Kidney (tissue), 14 donors: ENCODE results near the gene SH3PXD2B. TPM values are rescaled to one million over a fixed set of nuclear protein-coding genes. Genes with fewer than 3 reads are reported as not detected.

Experiments
- DNase-seq, 5 donors: peaks; one replicate each; pipeline ENCODE4 v3.0.0-alpha.2; 2013 to 2020
- FAIRE-seq: peaks from 2 replicates; lab custom pipeline; 2012; peaks lifted over from hg19 to GRCh38; lab: Jason Lieb, UNC
- H3K27ac ChIP-seq, 2 donors: one replicate each; pipeline ENCODE4 v1.7.0; 2013; ENCODE audit warnings: low read depth in 2 of 2, low read length in 2 of 2, inconsistent platforms in 1 of 2
- H3K27me3 ChIP-seq: one replicate; pipeline ENCODE4 v1.7.1; 2013; ENCODE audit warnings: low read length, inconsistent platforms; ENCODE audit not compliant: control insufficient read depth, insufficient read depth
- H3K36me3 ChIP-seq, 3 donors: one replicate each; pipeline versions ENCODE4 v1.7.0 to v1.7.1; 2013; ENCODE audit warnings: low read length in 3 of 3, control low read depth in 1 of 3, inconsistent platforms in 1 of 3; ENCODE audit not compliant: insufficient read depth in 3 of 3, control insufficient read depth in 2 of 3
- H3K4me1 ChIP-seq, 3 donors: one replicate each; pipeline versions ENCODE4 v1.7.0 to v1.7.1; 2013; ENCODE audit warnings: low read length in 3 of 3, inconsistent platforms in 1 of 3, low read depth in 1 of 3; ENCODE audit not compliant: control insufficient read depth in 2 of 3, insufficient read depth in 2 of 3
- H3K4me3 ChIP-seq, 3 donors: one replicate each; pipeline versions ENCODE4 v1.7.0 to v1.8.1; 2013; ENCODE audit warnings: low read length in 3 of 3, control low read depth in 1 of 3, inconsistent platforms in 1 of 3
- H3K9ac ChIP-seq, 3 donors: one replicate each; pipeline versions ENCODE4 v1.7.0 to v1.7.1; 2013; ENCODE audit warnings: low read length in 3 of 3, control low read depth in 1 of 3, inconsistent platforms in 1 of 3
- H3K9me3 ChIP-seq, 3 donors: one replicate each; pipeline versions ENCODE4 v1.7.0 to v1.7.1; 2013; ENCODE audit warnings: low read length in 3 of 3, control low read depth in 1 of 3, inconsistent platforms in 1 of 3; ENCODE audit not compliant: control insufficient read depth in 2 of 3, insufficient read depth in 1 of 3
- CTCF ChIP-seq: IDR thresholded peaks from 3 replicates; pipeline ENCODE4 v1.5.1; 2012; ENCODE audit warnings: mild to moderate bottlenecking, moderate library complexity, borderline replicate concordance; ENCODE audit not compliant: insufficient read depth; ENCODE audit errors: extremely low read depth
- intact Hi-C: fragments of 100-400 bp; cut with DNase I; formaldehyde crosslinking; loops from one replicate; pipeline ENCODE4 v1.11.1; 2022
- polyA plus RNA-seq: library from polyadenylated mRNA; stranded (reverse); fragments of 350-450 nt; fragmentation: Illumina TruSeq; extraction: RNeasy Lipid Tissue Mini Kit (QIAGEN cat#74804); gene quantifications from one replicate; pipeline ENCODE4 v1.2.3, GENCODE V29; 2014; ENCODE audit warnings: low read depth, low replicate concordance; ENCODE audit not compliant: insufficient read depth
- total RNA-seq: library from RNA; stranded (reverse); fragmentation: NEBNext Ultra II Directional; extraction: Animal tissue kit (Norgen Biotek cat#: 25700); gene quantifications from one replicate; pipeline ENCODE4 v1.2.1, GENCODE V29; 2021
- donor health status: control.
- donor health status: control.
- donor health status: control.
- donor health status: control.
- donor health status: control.
- donor health status: DM: yes; HTN: yes; CAD: no.
- donor health status: Normal renal cell carcinoma (clear cell type).

Gene SH3PXD2B
- total and polyA plus RNA-seq, 2 donors from 2014 or later = 3.1 to 22.8 TPM

- Histone ChIP-seq H3K27ac (no peak overlapping the region), H3K36me3 (no peaks in the 10 kb centered on the region), H3K27me3 (no peaks in the 10 kb centered on the region), H3K9ac (no peak overlapping the region), H3K4me1 (peaks cover 0 to 4% (median 0%) of the 10 kb centered on the region in 3 donors), H3K4me3 (no peak overlapping the region), H3K9me3 (no peaks in the 10 kb centered on the region)
- DNase-seq (peak in 3 of 5 donors; percentile 51 to 58 (median 53)), FAIRE-seq (no peak)
- intact Hi-C loops = no loop called here
- TF ChIP-seq CTCF = no peak
These were observed 28.9 kb downstream of the SH3PXD2B start for GRCh38 chr5:172425402-172425801.

DNA sequence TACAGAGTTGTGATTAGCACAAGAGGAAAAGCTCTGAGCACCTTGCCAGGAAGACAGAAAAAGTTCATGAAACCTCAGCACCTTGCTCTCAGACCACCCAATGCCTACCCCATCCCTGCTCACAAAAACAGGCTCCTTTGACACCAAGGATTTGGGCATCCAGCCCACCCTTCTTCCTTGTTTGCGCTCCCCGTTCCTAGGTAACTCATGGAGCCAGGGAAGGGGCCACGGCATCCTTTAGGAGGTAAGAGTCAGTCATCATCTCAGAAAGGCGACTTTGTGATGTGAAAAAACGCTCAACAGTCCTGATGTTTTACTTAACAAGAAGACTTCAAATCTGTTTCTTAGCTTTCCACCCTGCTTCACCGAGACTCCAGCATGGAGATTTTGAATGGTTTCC is 29.5 kb downstream of the SH3PXD2B start:
- Histone ChIP-seq H3K27ac (no peak overlapping the region), H3K4me3 (no peak overlapping the region), H3K36me3 (no peaks in the 10 kb centered on the region), H3K4me1 (peaks cover 0 to 4% (median 0%) of the 10 kb centered on the region in 3 donors), H3K9me3 (no peaks in the 10 kb centered on the region), H3K27me3 (no peaks in the 10 kb centered on the region), H3K9ac (no peak overlapping the region)
- intact Hi-C loops = no loop called here
- FAIRE-seq (no peak), DNase-seq (no peak)
- TF ChIP-seq CTCF = no peak

DNA sequence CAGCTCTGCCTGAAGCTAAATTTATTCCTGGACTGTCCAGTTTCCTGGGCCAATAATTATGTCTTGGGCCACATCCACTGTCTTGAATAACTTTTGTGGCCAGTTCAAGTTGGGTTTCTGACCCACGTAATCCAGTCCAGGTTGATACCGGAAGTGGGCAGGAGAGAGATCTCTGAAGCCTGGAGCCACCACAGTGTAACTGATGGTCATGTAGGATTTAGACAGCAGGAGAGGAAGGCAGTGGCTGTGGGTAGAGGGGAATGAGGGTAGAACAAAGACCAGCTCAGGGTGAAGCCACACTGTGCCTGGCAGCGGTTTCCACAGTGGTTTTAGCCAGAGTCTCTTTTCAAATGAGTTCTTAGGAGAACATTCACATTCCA is 30.2 kb downstream of the SH3PXD2B start:
- no peak overlapping the region for H3K27ac ChIP-seq
- FAIRE-seq = no peak

More for the DNA sequence above, 30.2 kb downstream of the SH3PXD2B start:
- Histone ChIP-seq H3K4me3 (no peak overlapping the region), H3K9me3 (no peaks in the 10 kb centered on the region), H3K27me3 (no peaks in the 10 kb centered on the region), H3K36me3 (no peaks in the 10 kb centered on the region), H3K4me1 (peaks cover 0 to 2% (median 0%) of the 10 kb centered on the region in 3 donors), H3K9ac (no peak overlapping the region)
- intact Hi-C loops = no loop called here
- TF ChIP-seq CTCF = no peak
- no peak for DNase-seq
